SHP77 treated with DMSO at 0.1 percent for 48 hours (cell line): ENCODE results near the gene TMCO4.

Experiments used
- DNase-seq: peaks from one replicate; lab custom pipeline; 2025; lab: John Stamatoyannopoulos, UW

TMCO4 gene

GRCh38 chr1:19775831-19776230 is 23.9 kb downstream of the TMCO4 start:
- DNase-seq: no peak

GRCh38 chr1:19775317-19775716 is 24.4 kb downstream of the TMCO4 start:
- no peak for DNase-seq

GRCh38 chr1:19774180-19774785 is 25.4 kb downstream of the TMCO4 start:
- DNase-seq: no peak

GRCh38 chr1:19773485-19773884 is 26.2 kb downstream of the TMCO4 start:
- no peak for DNase-seq

- no peak for DNase-seq
These were observed 27.7 kb downstream of the TMCO4 start for GRCh38 chr1:19772053-19772452.

- no peak for DNase-seq
These were observed 28.4 kb downstream of the TMCO4 start for GRCh38 chr1:19771350-19771749.

- no peak for DNase-seq
These were observed 29.1 kb downstream of the TMCO4 start for GRCh38 chr1:19770436-19771190.

- DNase-seq: no peak
These were observed 30.3 kb downstream of the TMCO4 start for GRCh38 chr1:19769211-19769932.

GRCh38 chr1:19768353-19769210 is 31.1 kb downstream of the TMCO4 start:
- DNase-seq: no peak

GRCh38 chr1:19765623-19766022 is 34.1 kb downstream of the TMCO4 start:
- no peak for DNase-seq

GRCh38 chr1:19764848-19765247 is 34.9 kb downstream of the TMCO4 start:
- no peak for DNase-seq

- no peak for DNase-seq
These were observed 37.4 kb downstream of the TMCO4 start for GRCh38 chr1:19762175-19762779.

- no peak for DNase-seq
These were observed 40.0 kb downstream of the TMCO4 start for GRCh38 chr1:19759740-19760089.

GRCh38 chr1:19758227-19758830 is 41.4 kb downstream of the TMCO4 start:
- DNase-seq: no peak

GRCh38 chr1:19757641-19758040 is 42.1 kb downstream of the TMCO4 start:
- DNase-seq: no peak

- DNase-seq: no peak
These were observed 43.2 kb downstream of the TMCO4 start for GRCh38 chr1:19756480-19756879.

GRCh38 chr1:19754482-19754881 is 45.2 kb downstream of the TMCO4 start:
- DNase-seq: no peak

- DNase-seq: no peak
These were observed 47.5 kb downstream of the TMCO4 start for GRCh38 chr1:19752083-19752696.

GRCh38 chr1:19750882-19751276 is 48.8 kb downstream of the TMCO4 start:
- DNase-seq: no peak

GRCh38 chr1:19750101-19750881 is 49.4 kb downstream of the TMCO4 start:
- no peak for DNase-seq
